ENCODE results near the gene PCSK9.

PCSK9 gene

DNA sequence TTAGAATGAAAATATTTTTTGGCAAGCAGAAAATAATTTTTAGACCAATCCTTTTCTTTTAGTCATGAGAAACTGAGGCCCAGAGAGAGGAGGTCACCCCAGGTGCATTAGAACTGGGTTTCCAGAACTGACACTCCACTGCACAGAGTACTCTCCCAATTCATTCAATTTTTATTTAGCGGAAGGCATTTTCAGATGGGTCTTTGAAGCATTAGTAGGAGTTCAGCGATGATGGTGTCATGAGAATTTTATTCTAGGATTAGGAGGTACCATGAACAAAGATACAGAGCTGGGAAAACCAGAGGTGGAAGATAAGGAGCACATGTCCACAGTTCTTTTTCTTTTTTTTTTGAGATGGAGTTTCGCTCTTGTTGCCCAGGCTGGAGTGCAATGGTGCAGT, 2.3 kb downstream of the PCSK9 start:
- H2AFZ ChIP-seq (ENCODE audit: low read depth, low read length) = no peak overlapping the region
- no peak for TF ChIP-seq EZH2phosphoT487 (IDR thresholded peaks at IDR 0.05; ENCODE audit: low read depth)
- TF ChIP-seq, protein P1, sequence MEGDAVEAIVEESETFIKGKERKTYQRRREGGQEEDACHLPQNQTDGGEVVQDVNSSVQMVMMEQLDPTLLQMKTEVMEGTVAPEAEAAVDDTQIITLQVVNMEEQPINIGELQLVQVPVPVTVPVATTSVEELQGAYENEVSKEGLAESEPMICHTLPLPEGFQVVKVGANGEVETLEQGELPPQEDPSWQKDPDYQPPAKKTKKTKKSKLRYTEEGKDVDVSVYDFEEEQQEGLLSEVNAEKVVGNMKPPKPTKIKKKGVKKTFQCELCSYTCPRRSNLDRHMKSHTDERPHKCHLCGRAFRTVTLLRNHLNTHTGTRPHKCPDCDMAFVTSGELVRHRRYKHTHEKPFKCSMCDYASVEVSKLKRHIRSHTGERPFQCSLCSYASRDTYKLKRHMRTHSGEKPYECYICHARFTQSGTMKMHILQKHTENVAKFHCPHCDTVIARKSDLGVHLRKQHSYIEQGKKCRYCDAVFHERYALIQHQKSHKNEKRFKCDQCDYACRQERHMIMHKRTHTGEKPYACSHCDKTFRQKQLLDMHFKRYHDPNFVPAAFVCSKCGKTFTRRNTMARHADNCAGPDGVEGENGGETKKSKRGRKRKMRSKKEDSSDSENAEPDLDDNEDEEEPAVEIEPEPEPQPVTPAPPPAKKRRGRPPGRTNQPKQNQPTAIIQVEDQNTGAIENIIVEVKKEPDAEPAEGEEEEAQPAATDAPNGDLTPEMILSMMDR (IDR thresholded peaks at IDR 0.05; ENCODE audit: low read depth, low read length) = no peak

DNA sequence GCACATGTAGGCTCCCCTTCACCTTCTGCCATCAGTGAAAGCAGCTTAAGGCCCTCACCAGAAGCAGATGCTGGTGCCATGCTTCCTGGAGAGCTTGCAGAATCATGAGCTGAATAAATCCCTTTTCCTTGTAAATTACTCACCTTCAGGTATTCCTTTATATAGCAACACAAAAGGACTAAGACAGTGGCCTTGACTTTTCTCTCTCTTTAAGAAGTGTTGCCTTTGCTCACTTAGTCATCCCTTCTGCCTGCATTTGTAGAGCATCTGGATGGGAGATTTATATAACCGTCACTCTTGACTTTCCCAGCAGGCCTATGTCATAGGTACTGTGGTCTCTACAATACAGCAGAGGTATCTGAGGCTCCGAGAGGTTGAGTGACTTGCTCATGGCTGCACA, 3.7 kb downstream of the PCSK9 start:
- Histone ChIP-seq H3K4me3 (ENCODE audit: low read length) (no peak overlapping the region), H3K79me2 (ENCODE audit: low read length) (no peaks in the 10 kb centered on the region), H3K4me1 (ENCODE audit: low read length) (no peaks in the 10 kb centered on the region), H3K9ac (ENCODE audit: low read length) (no peak overlapping the region), H2AFZ (ENCODE audit: low read depth, low read length) (no peak overlapping the region), H3K27me3 (ENCODE audit: low read depth, low read length) (no peaks in the 10 kb centered on the region), H3K9me3 (ENCODE audit: insufficient read depth, low read length) (no peaks in the 10 kb centered on the region), H3K27ac (ENCODE audit: low read length) (no peak overlapping the region), H4K20me1 (ENCODE audit: insufficient read depth, low read length) (no peaks in the 10 kb centered on the region), H3K4me2 (ENCODE audit: low read length) (no peak overlapping the region), H3K36me3 (replicated peaks; ENCODE audit: low read depth, low read length) (no peaks in the 10 kb centered on the region)
- TF ChIP-seq, protein P1 (IDR thresholded peaks at IDR 0.05; ENCODE audit: low read depth, low read length) = no peak
- no peak for TF ChIP-seq EZH2phosphoT487 (IDR thresholded peaks at IDR 0.05; ENCODE audit: low read depth)

More for the DNA sequence above, 2.3 kb downstream of the PCSK9 start:
- Histone ChIP-seq H3K36me3 (replicated peaks; ENCODE audit: low read depth, low read length) (no peaks in the 10 kb centered on the region), H3K27me3 (ENCODE audit: low read depth, low read length) (no peaks in the 10 kb centered on the region), H3K4me3 (ENCODE audit: low read length) (no peak overlapping the region), H3K4me2 (ENCODE audit: low read length) (no peak overlapping the region), H3K4me1 (ENCODE audit: low read length) (no peaks in the 10 kb centered on the region), H3K9ac (ENCODE audit: low read length) (no peak overlapping the region), H3K9me3 (ENCODE audit: insufficient read depth, low read length) (no peaks in the 10 kb centered on the region), H3K27ac (ENCODE audit: low read length) (no peak overlapping the region), H4K20me1 (ENCODE audit: insufficient read depth, low read length) (no peaks in the 10 kb centered on the region), H3K79me2 (ENCODE audit: low read length) (no peaks in the 10 kb centered on the region)

DNA sequence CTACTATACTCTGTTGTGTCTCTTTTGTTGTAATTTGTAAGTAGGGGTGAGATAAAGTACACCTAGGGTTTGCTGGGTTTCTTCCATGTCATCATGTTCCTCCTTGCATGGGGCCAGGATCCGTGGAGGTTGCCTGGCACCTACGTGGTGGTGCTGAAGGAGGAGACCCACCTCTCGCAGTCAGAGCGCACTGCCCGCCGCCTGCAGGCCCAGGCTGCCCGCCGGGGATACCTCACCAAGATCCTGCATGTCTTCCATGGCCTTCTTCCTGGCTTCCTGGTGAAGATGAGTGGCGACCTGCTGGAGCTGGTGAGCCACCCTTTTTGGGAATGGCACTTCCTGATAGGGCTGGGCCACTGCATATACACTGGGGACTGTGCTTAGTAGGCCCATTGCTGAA, 4.4 kb downstream of the PCSK9 start:
- H3K9me3 ChIP-seq (ENCODE audit: insufficient read depth, low read length) = no peaks in the 10 kb centered on the region
- no peaks in the 10 kb centered on the region for H3K27me3 ChIP-seq (ENCODE audit: low read depth, low read length)
- H3K4me3 ChIP-seq (ENCODE audit: low read length) = no peak overlapping the region
- H4K20me1 ChIP-seq (ENCODE audit: insufficient read depth, low read length) = no peaks in the 10 kb centered on the region
- no peak overlapping the region for H3K9ac ChIP-seq (ENCODE audit: low read length)
- no peaks in the 10 kb centered on the region for H3K4me1 ChIP-seq (ENCODE audit: low read length)
- no peaks in the 10 kb centered on the region for H3K79me2 ChIP-seq (ENCODE audit: low read length)
- H3K27ac ChIP-seq (ENCODE audit: low read length) = no peak overlapping the region
- TF ChIP-seq EZH2phosphoT487 (IDR thresholded peaks at IDR 0.05; ENCODE audit: low read depth) = no peak
- TF ChIP-seq, protein P1 (IDR thresholded peaks at IDR 0.05; ENCODE audit: low read depth, low read length) = no peak
- no peak overlapping the region for H3K4me2 ChIP-seq (ENCODE audit: low read length)
- H3K36me3 ChIP-seq (replicated peaks; ENCODE audit: low read depth, low read length) = no peaks in the 10 kb centered on the region
- no peak overlapping the region for H2AFZ ChIP-seq (ENCODE audit: low read depth, low read length)

DNA sequence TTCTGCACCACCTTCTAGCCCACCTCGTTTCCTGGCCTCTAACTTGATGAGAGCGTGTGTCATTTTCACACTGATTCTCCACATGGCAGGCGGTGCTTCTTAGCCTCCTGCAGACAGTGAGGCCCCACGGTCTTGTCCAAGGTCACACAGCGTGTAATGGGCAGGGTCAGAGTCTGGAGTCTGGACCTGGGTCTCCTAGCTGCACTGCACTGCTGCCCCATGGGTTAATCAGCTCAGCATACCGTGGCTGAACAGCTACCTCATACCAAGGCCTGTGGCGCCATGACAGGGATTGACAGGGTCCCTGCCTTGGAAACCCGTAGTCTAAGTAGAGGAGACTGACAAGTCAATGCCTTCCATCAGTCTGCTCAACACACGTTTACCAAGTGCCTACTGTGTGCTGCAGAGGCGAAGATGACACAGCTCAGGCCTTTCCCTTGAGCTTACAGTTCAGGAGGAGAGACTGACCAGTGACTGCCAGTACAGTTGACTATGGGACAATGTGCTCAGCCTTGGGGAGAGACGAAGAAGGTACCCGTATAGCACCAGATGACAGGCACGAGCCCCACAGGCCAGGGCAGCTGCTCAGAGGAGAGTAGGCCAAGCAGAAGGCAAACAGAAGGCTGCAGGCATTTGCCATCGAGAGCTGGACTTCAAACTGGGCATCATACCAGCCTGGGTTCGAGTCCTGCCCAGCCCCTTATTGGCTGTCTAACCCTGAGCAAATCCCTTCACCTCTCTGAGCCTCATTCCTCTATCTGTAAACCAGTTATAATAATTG, 5.5 kb downstream of the PCSK9 start:
- Histone ChIP-seq H2AFZ (ENCODE audit: low read depth, low read length) (no peak overlapping the region), H3K27me3 (ENCODE audit: low read depth, low read length) (no peaks in the 10 kb centered on the region), H3K4me3 (ENCODE audit: low read length) (no peak overlapping the region), H3K9me3 (ENCODE audit: insufficient read depth, low read length) (no peaks in the 10 kb centered on the region), H3K4me1 (ENCODE audit: low read length) (no peaks in the 10 kb centered on the region), H3K9ac (ENCODE audit: low read length) (no peak overlapping the region), H3K27ac (ENCODE audit: low read length) (no peak overlapping the region), H3K36me3 (replicated peaks; ENCODE audit: low read depth, low read length) (no peaks in the 10 kb centered on the region), H3K79me2 (ENCODE audit: low read length) (no peaks in the 10 kb centered on the region), H3K4me2 (ENCODE audit: low read length) (no peak overlapping the region), H4K20me1 (ENCODE audit: insufficient read depth, low read length) (no peaks in the 10 kb centered on the region)
- TF ChIP-seq, protein P1 (IDR thresholded peaks at IDR 0.05; ENCODE audit: low read depth, low read length) = no peak
- no peak for TF ChIP-seq EZH2phosphoT487 (IDR thresholded peaks at IDR 0.05; ENCODE audit: low read depth)

Data from OCI-LY3 (cell line).